Measurements from ENCODE around the gene TBC1D23.
"Not testable (repeated sequence)": the region's sequence is repeated elsewhere in the genome, so short reads cannot be mapped to it uniquely, and the experiment has no call there.

GRCh38 chr3:100272797-100273611, 12.2 kb downstream of the TBC1D23 start:
- not testable (repeated sequence) for TF ChIP-seq CTCF (conservative IDR thresholded peaks at IDR 0.05; ENCODE audit: low read length); EZH2phosphoT487 (IDR thresholded peaks at IDR 0.05; ENCODE audit: borderline replicate concordance)
